Superior temporal gyrus (tissue), 1 donor: ENCODE results near the gene CLDN6.

Experiments used
- DNase-seq: peaks from one replicate; pipeline ENCODE4 v3.0.0-alpha.2; 2016; ENCODE audit errors: extremely low spot score

CLDN6 gene

GRCh38 chr16:2988590-2989099, 29.3 kb downstream of the CLDN6 start:
- no peak for DNase-seq

- no peak for DNase-seq
Observed at GRCh38 chr16:2987833-2988232, 30.1 kb downstream of the CLDN6 start.

GRCh38 chr16:2987286-2987685, 30.7 kb downstream of the CLDN6 start:
- DNase-seq = no peak

DNA sequence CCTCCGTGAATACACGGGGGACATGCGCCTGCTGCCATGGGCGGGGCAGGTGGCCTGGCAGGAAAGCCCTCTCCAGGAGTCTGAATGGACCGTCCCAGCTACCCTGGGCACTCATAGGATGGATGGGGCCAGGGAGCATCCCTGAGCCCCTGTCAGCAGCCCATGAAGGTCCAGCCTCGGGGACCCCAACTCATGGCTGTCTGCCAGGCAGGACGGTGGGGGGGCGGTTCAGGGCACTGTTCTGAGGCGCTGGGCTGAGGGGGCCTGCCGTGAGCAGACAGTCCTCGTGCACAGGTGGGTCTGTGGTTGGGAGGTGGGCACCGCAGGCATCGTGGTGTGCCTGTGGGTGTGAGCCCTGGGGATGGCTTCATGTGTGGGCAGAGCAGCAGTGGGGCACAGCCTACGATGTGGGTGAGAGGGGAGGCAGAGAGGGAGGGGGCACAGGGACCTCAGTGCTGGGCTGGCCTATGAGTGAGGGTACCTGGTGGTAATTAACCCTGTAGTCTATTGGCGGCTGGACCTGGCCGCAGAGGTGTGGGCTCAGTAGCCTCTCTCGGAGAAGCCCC, 31.3 kb downstream of the CLDN6 start:
- DNase-seq = no peak

GRCh38 chr16:2985893-2986355, 32.1 kb downstream of the CLDN6 start:
- no peak for DNase-seq

- DNase-seq = no peak
Observed at GRCh38 chr16:2985462-2985861, 32.5 kb downstream of the CLDN6 start.

GRCh38 chr16:2983706-2984136, 34.3 kb downstream of the CLDN6 start:
- DNase-seq = peak; percentile 77

DNA sequence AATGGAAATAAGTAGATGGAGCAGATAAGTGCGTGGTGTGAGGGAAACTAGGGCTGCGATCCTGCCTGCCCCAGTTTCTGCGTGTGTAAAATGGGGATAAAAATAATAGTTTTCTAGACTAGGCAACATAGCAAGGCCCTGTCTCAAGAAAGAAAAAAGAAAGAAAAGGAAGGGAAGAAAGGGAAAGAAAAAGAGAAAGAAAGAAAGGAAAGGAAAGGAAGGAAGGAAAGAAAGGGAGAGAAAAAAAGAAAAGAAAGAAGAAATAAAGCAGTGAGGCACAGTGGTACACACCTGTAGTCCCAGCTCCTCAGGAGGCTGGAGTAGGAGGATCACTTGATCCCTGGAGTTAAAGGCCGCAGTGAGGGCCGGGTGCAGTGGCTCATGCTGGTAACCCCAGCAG, 35.6 kb downstream of the CLDN6 start:
- no peak for DNase-seq

GRCh38 chr16:2981899-2982250, 36.1 kb downstream of the CLDN6 start:
- DNase-seq = no peak

DNA sequence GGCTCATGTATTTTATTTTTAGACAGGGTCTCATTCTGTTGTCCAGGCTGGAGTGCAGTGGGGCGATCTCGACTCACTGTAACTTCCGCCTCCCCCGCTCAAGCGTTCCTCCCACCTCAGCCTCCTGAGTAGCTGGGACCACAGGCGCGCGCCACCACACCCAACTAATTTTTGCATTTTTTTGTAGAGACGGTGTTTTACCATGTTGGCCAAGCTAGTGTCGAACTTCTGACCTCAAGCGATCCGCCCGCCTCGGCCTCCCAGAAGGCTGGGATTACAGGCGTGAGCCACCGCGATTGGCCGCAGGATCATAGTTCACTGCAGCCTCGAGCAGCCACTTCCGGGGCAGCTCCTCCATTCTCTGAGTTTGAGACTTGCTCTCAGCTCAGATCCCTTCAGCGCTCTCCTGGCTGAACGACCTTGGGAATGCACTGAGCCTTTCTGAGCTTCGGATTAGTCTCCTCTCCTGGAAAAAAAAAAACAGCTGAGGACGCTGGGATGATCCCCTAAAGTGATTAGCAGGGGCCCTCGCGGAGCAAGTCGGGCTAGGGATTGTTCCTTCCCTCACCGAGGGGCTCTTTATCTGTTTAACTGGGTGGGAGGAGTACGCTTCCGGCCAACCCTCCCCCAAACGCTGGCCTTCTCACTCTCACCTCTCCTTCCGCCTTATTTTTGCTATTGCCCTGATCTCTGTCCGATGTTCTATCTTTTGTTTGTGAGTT, 36.6 kb downstream of the CLDN6 start:
- no peak for DNase-seq

- peak; percentile 89 for DNase-seq
Observed at GRCh38 chr16:2980227-2981176, 37.5 kb downstream of the CLDN6 start, which contains the start of gene PKMYT1. PKMYT1 (minus strand) TSS chr16:2980446; CDS start chr16:2979657, 789 bp downstream.

DNA sequence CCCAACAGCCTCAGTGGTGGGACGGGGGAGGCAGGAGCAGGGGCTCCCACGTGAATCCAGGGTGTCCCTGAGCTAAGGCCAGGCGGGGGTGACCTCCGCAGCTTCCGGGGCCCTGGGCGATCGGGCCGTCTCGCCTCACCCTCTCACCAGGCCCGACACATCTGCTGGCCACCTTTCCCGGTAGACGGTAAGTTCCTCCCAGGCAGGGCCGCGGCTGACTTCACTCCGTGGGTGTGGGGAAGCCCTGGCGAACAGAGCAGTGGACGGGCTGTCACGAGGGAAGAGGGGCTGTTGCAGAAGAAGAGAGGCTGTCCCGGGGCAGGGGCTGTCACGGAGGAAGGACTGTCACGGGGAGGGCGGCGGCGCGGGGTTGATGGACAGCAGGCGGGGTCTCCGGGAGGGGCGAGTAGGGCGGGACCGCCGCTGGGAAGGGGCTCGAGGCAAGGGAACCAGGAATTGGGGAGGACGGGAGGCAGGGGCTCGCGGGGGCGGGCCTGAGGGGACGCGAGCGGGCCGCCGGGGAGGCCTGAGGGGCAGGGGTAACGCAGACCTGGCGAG, 38.2 kb downstream of the CLDN6 start:
- no peak for DNase-seq

GRCh38 chr16:2977440-2977839, 40.5 kb downstream of the CLDN6 start:
- no peak for DNase-seq

GRCh38 chr16:2976673-2977072, 41.3 kb downstream of the CLDN6 start:
- DNase-seq = no peak

GRCh38 chr16:2976201-2976600, 41.8 kb downstream of the CLDN6 start:
- no peak for DNase-seq

- DNase-seq = no peak
Observed at GRCh38 chr16:2975161-2975795, 42.7 kb downstream of the CLDN6 start.

DNA sequence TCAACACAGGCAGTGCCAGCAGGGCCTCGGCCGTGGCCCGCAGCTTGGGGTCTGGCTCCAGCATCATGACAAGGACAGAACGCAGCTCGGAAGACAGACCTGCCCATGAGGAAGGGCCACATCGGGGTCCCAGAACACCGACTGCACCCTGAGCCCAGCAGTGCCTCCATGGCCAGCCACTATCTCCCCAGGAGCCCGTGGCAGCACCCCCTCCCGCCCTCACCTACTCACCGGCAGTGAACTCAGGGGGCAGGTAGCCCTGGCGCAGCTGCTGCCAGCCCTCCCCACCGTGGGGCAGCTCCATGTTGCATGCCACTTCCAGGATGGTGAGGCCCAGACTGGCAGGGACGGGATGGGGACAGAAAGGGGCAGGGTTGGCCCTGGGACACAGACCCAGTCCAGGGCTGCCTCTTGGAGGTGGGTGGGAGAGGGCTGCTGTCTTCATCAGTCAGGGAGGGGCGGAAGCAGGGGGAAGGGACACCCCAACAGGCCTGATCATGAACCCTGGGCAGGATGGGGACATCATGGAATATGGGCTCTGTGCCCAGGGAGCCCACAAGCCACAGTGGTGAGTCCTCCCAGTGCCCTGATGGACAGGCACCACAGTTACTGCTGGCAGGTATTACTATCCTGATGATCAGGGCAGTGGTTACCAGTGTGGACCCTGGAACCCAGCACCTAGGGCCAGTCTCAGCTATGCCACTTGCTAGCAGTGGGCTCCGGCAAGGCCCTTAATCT, 43.5 kb downstream of the CLDN6 start:
- no peak for DNase-seq

- DNase-seq = no peak
Observed at GRCh38 chr16:2973605-2974318, 44.2 kb downstream of the CLDN6 start.

GRCh38 chr16:2973093-2973492, 44.9 kb downstream of the CLDN6 start:
- peak; percentile 39 for DNase-seq
